Activated B cell treated with CpG ODN at 0.5 μM for 24 hours (primary cell): ENCODE data around the gene NTN3. TPM values are rescaled to one million over a fixed set of nuclear protein-coding genes. Genes with fewer than 3 reads are reported as not detected.
A peak's percentile ranks its signal among the peaks of the same experiment; 100 is the strongest.

Experiments
- ATAC-seq: fragments of 200-7000 bp; cut with Tn5 transposase; one replicate; pipeline ENCODE4 v1.10.0; 2021; ENCODE audit warnings: low read depth, mild to moderate bottlenecking, moderate library complexity
- CTCF ChIA-PET: fragments of 350-600 bp; sonication (Branson Sonifier 250); formaldehyde crosslinking; loops from one replicate; lab custom pipeline; 2021; ENCODE audit warnings: antibody characterized with exemption; lab: Charles Lee
- POLR2A ChIA-PET: fragments of 350-600 bp; sonication (Branson Sonifier 250); formaldehyde crosslinking; loops from one replicate; lab custom pipeline; 2021; ENCODE audit warnings: antibody characterized with exemption; lab: Charles Lee
- DNase-seq: peaks from one replicate; pipeline ENCODE4 v3.0.0; 2022
- H3K27ac Mint-ChIP-seq: one replicate; pipeline ENCODE4 v1.8.0; 2020; ENCODE audit warnings: mixed read lengths
- H3K27me3 Mint-ChIP-seq: one replicate; pipeline ENCODE4 v1.8.0; 2021; ENCODE audit warnings: mixed read lengths
- H3K36me3 Mint-ChIP-seq: one replicate; pipeline ENCODE4 v1.8.0; 2021; ENCODE audit warnings: low read depth, mixed read lengths
- H3K4me1 Mint-ChIP-seq: one replicate; pipeline ENCODE4 v1.8.0; 2021; ENCODE audit warnings: mixed read lengths
- H3K4me3 Mint-ChIP-seq: one replicate; pipeline ENCODE4 v1.8.0; 2020; ENCODE audit warnings: mild to moderate bottlenecking, mixed read lengths
- H3K9me3 Mint-ChIP-seq: one replicate; pipeline ENCODE4 v1.8.0; 2020; ENCODE audit warnings: mixed read lengths
- intact Hi-C: fragments of 100-400 bp; cut with micrococcal nuclease; formaldehyde crosslinking; loops from one replicate; pipeline ENCODE4 v1.15.1; 2024
- total RNA-seq: library from RNA; stranded (reverse); gene quantifications from 2 replicates; pipeline ENCODE4 v1.2.3, GENCODE V29; 2022
- TF ChIP-seq, protein P1 (sequence below): fragments of 200-600 bp; IDR thresholded peaks from one replicate; pipeline ENCODE4 v1.8.0; 2022; ENCODE audit warnings: antibody characterized with exemption, mild to moderate bottlenecking

NTN3 gene
- total RNA-seq, 1 donor from 2014 or later = not detected

GRCh38 chr16:2456551-2457153, 14.4 kb upstream of the NTN3 start:
- DNase-seq = no peak
- Mint-ChIP-seq H3K27me3 (no peaks in the 10 kb centered on the region), H3K4me1 (peaks cover 9% of the 10 kb centered on the region), H3K9me3 (no peaks in the 10 kb centered on the region), H3K36me3 (peaks cover 13% of the 10 kb centered on the region), H3K4me3 (no peak overlapping the region), H3K27ac (no peak overlapping the region)
- ChIA-PET POLR2A (interaction anchor here (0.9 kb wide), 1 partner anchor 27 kb away, joined by 3 read pairs; no protein-coding TSS in a partner anchor), CTCF (no interaction called here)
- no peak for ATAC-seq
- intact Hi-C loops = no loop called here
- TF ChIP-seq, protein P1, sequence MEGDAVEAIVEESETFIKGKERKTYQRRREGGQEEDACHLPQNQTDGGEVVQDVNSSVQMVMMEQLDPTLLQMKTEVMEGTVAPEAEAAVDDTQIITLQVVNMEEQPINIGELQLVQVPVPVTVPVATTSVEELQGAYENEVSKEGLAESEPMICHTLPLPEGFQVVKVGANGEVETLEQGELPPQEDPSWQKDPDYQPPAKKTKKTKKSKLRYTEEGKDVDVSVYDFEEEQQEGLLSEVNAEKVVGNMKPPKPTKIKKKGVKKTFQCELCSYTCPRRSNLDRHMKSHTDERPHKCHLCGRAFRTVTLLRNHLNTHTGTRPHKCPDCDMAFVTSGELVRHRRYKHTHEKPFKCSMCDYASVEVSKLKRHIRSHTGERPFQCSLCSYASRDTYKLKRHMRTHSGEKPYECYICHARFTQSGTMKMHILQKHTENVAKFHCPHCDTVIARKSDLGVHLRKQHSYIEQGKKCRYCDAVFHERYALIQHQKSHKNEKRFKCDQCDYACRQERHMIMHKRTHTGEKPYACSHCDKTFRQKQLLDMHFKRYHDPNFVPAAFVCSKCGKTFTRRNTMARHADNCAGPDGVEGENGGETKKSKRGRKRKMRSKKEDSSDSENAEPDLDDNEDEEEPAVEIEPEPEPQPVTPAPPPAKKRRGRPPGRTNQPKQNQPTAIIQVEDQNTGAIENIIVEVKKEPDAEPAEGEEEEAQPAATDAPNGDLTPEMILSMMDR = no peak

- Mint-ChIP-seq H3K4me3 (no peak overlapping the region), H3K36me3 (peaks cover 11% of the 10 kb centered on the region), H3K9me3 (no peaks in the 10 kb centered on the region), H3K4me1 (peaks cover 9% of the 10 kb centered on the region), H3K27ac (no peak overlapping the region), H3K27me3 (no peaks in the 10 kb centered on the region)
- TF ChIP-seq, protein P1 = no peak
- ChIA-PET POLR2A (no interaction called here), CTCF (no interaction called here)
- DNase-seq (no peak), ATAC-seq (no peak)
- intact Hi-C loops = no loop called here
Measured at GRCh38 chr16:2457267-2457666, 13.8 kb upstream of the NTN3 start.

GRCh38 chr16:2457946-2458345, 13.2 kb upstream of the NTN3 start:
- no peak overlapping the region for H3K27ac Mint-ChIP-seq
- ATAC-seq (no peak), DNase-seq (no peak)
- H3K4me1 Mint-ChIP-seq = peaks cover 9% of the 10 kb centered on the region
- CTCF ChIA-PET = no interaction called here
- no peaks in the 10 kb centered on the region for H3K27me3 Mint-ChIP-seq
- no peak overlapping the region for H3K4me3 Mint-ChIP-seq
- intact Hi-C loops = no loop called here
- peaks cover 10% of the 10 kb centered on the region for H3K36me3 Mint-ChIP-seq
- TF ChIP-seq, protein P1 = no peak
- POLR2A ChIA-PET = no interaction called here
- H3K9me3 Mint-ChIP-seq = no peaks in the 10 kb centered on the region

DNA sequence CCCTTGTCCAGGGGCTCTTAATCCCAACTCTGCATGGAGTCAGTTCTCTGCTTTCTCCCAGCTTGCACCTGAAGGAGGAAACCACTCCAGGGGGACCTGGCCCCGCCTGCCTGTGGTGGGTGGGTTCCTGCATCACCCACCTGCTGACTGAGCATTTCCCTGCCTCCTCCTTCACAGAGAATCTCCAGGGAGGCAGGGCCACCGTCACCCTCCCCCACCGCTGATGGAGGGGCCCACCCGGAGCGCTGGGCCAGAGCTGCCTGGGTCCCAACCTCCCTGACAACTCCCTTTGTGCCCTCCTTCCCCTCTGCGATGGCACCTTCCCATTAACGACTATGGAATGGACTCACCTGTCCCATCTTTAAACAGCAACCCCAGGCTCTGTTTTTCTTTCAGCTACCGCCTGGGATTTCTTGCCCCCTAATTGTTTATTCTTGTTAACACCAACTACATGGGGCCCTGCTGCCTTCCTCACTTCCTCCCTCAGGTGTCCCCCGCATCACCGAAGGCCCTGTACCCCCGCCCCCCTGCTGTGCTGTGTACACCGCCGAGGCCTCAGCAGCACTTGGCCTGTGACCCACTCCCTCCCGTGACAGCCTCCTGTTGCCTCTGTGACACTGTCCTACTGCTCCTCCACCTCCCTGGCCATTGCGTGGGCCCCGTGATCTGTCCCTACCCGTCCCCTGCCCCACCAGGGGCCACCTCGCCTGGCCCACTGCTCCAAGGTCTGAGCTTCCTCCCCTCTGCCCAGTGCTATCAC, 12.0 kb upstream of the NTN3 start:
- ChIA-PET CTCF (interaction anchor here (1.1 kb wide), 1 partner anchor 42 kb away, joined by 5 read pairs; no protein-coding TSS in a partner anchor), POLR2A (interaction anchor here (0.5 to 1.5 kb wide), 12 partner anchors 10 to 319 kb away, joined by 3 to 9 read pairs (median 6); partner anchors contain the start of genes ATP6V0C, RNPS1, TBC1D24 and TRAF7)
- TF ChIP-seq, protein P1 = no peak
- Mint-ChIP-seq H3K9me3 (no peaks in the 10 kb centered on the region), H3K36me3 (peaks cover 4% of the 10 kb centered on the region), H3K27me3 (no peaks in the 10 kb centered on the region), H3K4me1 (peaks cover 9% of the 10 kb centered on the region), H3K4me3 (peak overlapping the region; percentile 86), H3K27ac (peak overlapping the region; percentile 73)
- ATAC-seq = no peak
- intact Hi-C loops = loop anchor here (1.0 kb wide), 1 partner anchor 28 kb away; no protein-coding TSS in a partner anchor
- DNase-seq = no peak
